CD4-positive, alpha-beta T cell (primary cell): ENCODE data around the gene NOP10. TPM values are rescaled to one million over a fixed set of nuclear protein-coding genes. Genes with fewer than 3 reads are reported as not detected.
A peak's percentile ranks its signal among the peaks of the same experiment; 100 is the strongest.

Source experiments
- ATAC-seq: fragments of 200-7000 bp; cut with Tn5 transposase; one replicate; pipeline ENCODE4 v1.10.0; 2022; ENCODE audit warnings: mild to moderate bottlenecking; ENCODE audit not compliant: poor library complexity
- CTCF ChIA-PET: fragments of 350-600 bp; sonication (Branson Sonifier 250); formaldehyde crosslinking; loops from one replicate; lab custom pipeline; 2021; ENCODE audit warnings: antibody characterized with exemption, inconsistent platforms; lab: Charles Lee
- POLR2A ChIA-PET: fragments of 350-600 bp; sonication (Branson Sonifier 250); formaldehyde crosslinking; loops from one replicate; lab custom pipeline; 2021; ENCODE audit warnings: antibody characterized with exemption, inconsistent platforms; lab: Charles Lee
- DNase-seq, 14 experiments: peaks; one replicate each; pipeline ENCODE4 v3.0.0-alpha.2; 2013 to 2020; ENCODE audit warnings: mixed read lengths in 2 of 14
- H3K27ac ChIP-seq, 2 donors: one replicate each; pipeline versions ENCODE4 v1.5.1 to v1.7.0; 2013; ENCODE audit warnings: low read length in 2 of 2, low read depth in 1 of 2, mild to moderate bottlenecking in 1 of 2
- H3K27me3 ChIP-seq, 2 experiments: 1 replicate in 1 of 2; 2 replicates in 1 of 2; pipeline versions ENCODE4 v1.6.1 to v1.7.0; 2013; ENCODE audit warnings: low read length in 2 of 2, control low read depth in 1 of 2, mild to moderate bottlenecking in 1 of 2, moderate library complexity in 1 of 2; ENCODE audit not compliant: insufficient read depth in 2 of 2, control insufficient read depth in 1 of 2
- H3K36me3 ChIP-seq: one replicate; pipeline ENCODE4 v1.6.1; 2013; ENCODE audit warnings: low read length, control low read depth; ENCODE audit not compliant: insufficient read depth
- H3K4me1 ChIP-seq: one replicate; pipeline ENCODE4 v1.6.1; 2013; ENCODE audit warnings: low read length, control low read depth; ENCODE audit not compliant: insufficient read depth
- H3K4me3 ChIP-seq: one replicate; pipeline ENCODE4 v1.5.1; 2013; ENCODE audit warnings: mild to moderate bottlenecking, low read length, moderate library complexity
- H3K9me3 ChIP-seq, 2 experiments: 1 replicate in 1 of 2; 2 replicates in 1 of 2; pipeline versions ENCODE4 v1.6.1 to v1.7.0; 2013; ENCODE audit warnings: low read length in 2 of 2, mild to moderate bottlenecking in 2 of 2, control low read depth in 1 of 2, moderate library complexity in 1 of 2; ENCODE audit not compliant: control insufficient read depth in 1 of 2, insufficient read depth in 1 of 2
- H3K27ac Mint-ChIP-seq: one replicate; pipeline ENCODE4 v1.8.0; 2020; ENCODE audit warnings: mixed read lengths
- H3K27me3 Mint-ChIP-seq: one replicate; pipeline ENCODE4 v1.8.0; 2021; ENCODE audit warnings: mixed read lengths
- H3K36me3 Mint-ChIP-seq: one replicate; pipeline ENCODE4 v1.8.0; 2021; ENCODE audit warnings: low read depth, mixed read lengths
- H3K4me1 Mint-ChIP-seq: one replicate; pipeline ENCODE4 v1.8.0; 2021; ENCODE audit warnings: low read depth, mixed read lengths
- H3K4me3 Mint-ChIP-seq: one replicate; pipeline ENCODE4 v1.8.0; 2020; ENCODE audit warnings: mild to moderate bottlenecking, mixed read lengths
- H3K9me3 Mint-ChIP-seq: one replicate; pipeline ENCODE4 v1.8.0; 2020; ENCODE audit warnings: mixed read lengths
- CTCF ChIP-seq: fragments of 200-600 bp; IDR thresholded peaks from one replicate; pipeline ENCODE4 v1.8.0; 2022; ENCODE audit warnings: antibody characterized with exemption, mild to moderate bottlenecking
- intact Hi-C, 2 experiments: fragments of 100-400 bp; cut with DNase I in 1 of 2; cut with micrococcal nuclease in 1 of 2; formaldehyde crosslinking; loops; one replicate each; pipeline versions ENCODE4 v1.15.1 to v1.9.0; 2023 to 2025; cut with DNase I, micrococcal nuclease
- total RNA-seq, 174 experiments: library from RNA in 2 of 174; stranded (reverse) in 2 of 174; gene quantifications; one replicate each; pipeline ENCODE4 v1.2.3 and lab custom pipeline; 2021 to 2026

NOP10 gene
- total RNA-seq, 2 experiments from 2014 or later = 44.4 to 44.8 TPM

- peak overlapping the region; percentile 98 for H3K27ac Mint-ChIP-seq
- H3K4me1 ChIP-seq = peaks cover 55% of the 10 kb centered on the region
- TF ChIP-seq CTCF = no peak
- POLR2A ChIA-PET = interaction anchor here (1.7 to 2.2 kb wide), 2 partner anchors 14 to 35 kb away, joined by 5 to 12 read pairs; partner anchors contain the start of gene LPCAT4
- H3K36me3 Mint-ChIP-seq = peaks cover 19% of the 10 kb centered on the region
- CTCF ChIA-PET = no interaction called here
- no peak for DNase-seq
- intact Hi-C loops = loop anchor here in 1 of 2 experiments (5.0 kb wide), 2 partner anchors 35 to 75 kb away; partner anchors contain the start of gene LPCAT4
- H3K4me3 Mint-ChIP-seq = peak overlapping the region; percentile 40
- no peaks in the 10 kb centered on the region for H3K9me3 ChIP-seq
- ATAC-seq = no peak
- no peaks in the 10 kb centered on the region for H3K27me3 ChIP-seq
- H3K27ac ChIP-seq = peak overlapping the region in 1 of 2 donors; percentile 18
- H3K27me3 Mint-ChIP-seq = no peaks in the 10 kb centered on the region
- H3K36me3 ChIP-seq = no peaks in the 10 kb centered on the region
- no peaks in the 10 kb centered on the region for H3K9me3 Mint-ChIP-seq
- no peak overlapping the region for H3K4me3 ChIP-seq
- H3K4me1 Mint-ChIP-seq = peaks cover 91% of the 10 kb centered on the region
Observed at GRCh38 chr15:34332553-34333120, 10.3 kb downstream of the NOP10 start.

- intact Hi-C loops = loop anchor here in 1 of 2 experiments (5.0 kb wide), 2 partner anchors 35 to 75 kb away; partner anchors contain the start of gene LPCAT4
- Mint-ChIP-seq H3K36me3 (peaks cover 14% of the 10 kb centered on the region), H3K27me3 (no peaks in the 10 kb centered on the region), H3K4me1 (peaks cover 87% of the 10 kb centered on the region), H3K4me3 (peak overlapping the region; percentile 40), H3K9me3 (no peaks in the 10 kb centered on the region), H3K27ac (peak overlapping the region; percentile 98)
- Histone ChIP-seq H3K27me3 (no peaks in the 10 kb centered on the region), H3K4me1 (peaks cover 55% of the 10 kb centered on the region), H3K36me3 (no peaks in the 10 kb centered on the region), H3K4me3 (no peak overlapping the region), H3K9me3 (no peaks in the 10 kb centered on the region), H3K27ac (peak overlapping the region; percentile 18 to 39)
- POLR2A ChIA-PET = interaction anchor here (5.8 kb wide), 1 partner anchor 35 kb away, joined by 33 read pairs; the partner anchor contains the start of gene LPCAT4
- CTCF ChIA-PET = no interaction called here
- peak; percentile 40 for ATAC-seq
- DNase-seq = peak in 3 of 14 experiments; percentile 43 to 62 (median 49)
- no peak for TF ChIP-seq CTCF
Observed at GRCh38 chr15:34331809-34332208, 11.1 kb downstream of the NOP10 start.

GRCh38 chr15:34330279-34330678 is 12.7 kb downstream of the NOP10 start:
- POLR2A ChIA-PET = interaction anchor here (1.4 to 7.4 kb wide), 5 partner anchors 7 to 229 kb away, joined by 4 to 127 read pairs (median 33); partner anchors contain the start of genes EMC7, LPCAT4, NOP10 and NUTM1
- peaks cover 42% of the 10 kb centered on the region for H3K4me1 ChIP-seq

More at GRCh38 chr15:34330279-34330678, 12.7 kb downstream of the NOP10 start:
- TF ChIP-seq CTCF = no peak
- Mint-ChIP-seq H3K27ac (peak overlapping the region; percentile 82), H3K36me3 (peaks cover 10% of the 10 kb centered on the region), H3K4me1 (peaks cover 84% of the 10 kb centered on the region), H3K27me3 (no peaks in the 10 kb centered on the region), H3K4me3 (peak overlapping the region; percentile 34), H3K9me3 (no peaks in the 10 kb centered on the region)
- no peak overlapping the region for H3K4me3 ChIP-seq
- intact Hi-C loops = loop anchor here in 1 of 2 experiments (1.0 to 5.0 kb wide), 3 partner anchors 12 to 73 kb away; partner anchors contain the start of gene LPCAT4
- CTCF ChIA-PET = interaction anchor here (0.9 to 3.3 kb wide), 3 partner anchors 10 to 21 kb away, joined by 3 to 14 read pairs (median 3); partner anchors contain the start of genes NOP10 and NUTM1
- no peak overlapping the region for H3K27ac ChIP-seq
- DNase-seq (no peak), ATAC-seq (no peak)
- H3K9me3 ChIP-seq = no peaks in the 10 kb centered on the region
- H3K36me3 ChIP-seq = no peaks in the 10 kb centered on the region
- H3K27me3 ChIP-seq = no peaks in the 10 kb centered on the region
